GM19193 (cell line): Measurements from ENCODE around the gene MYO9B.

ENCODE experiments used
- POLR2A ChIP-seq: IDR thresholded peaks from 4 replicates; pipeline ENCODE4 v1.6.1; 2011; ENCODE audit not compliant: insufficient read depth, insufficient read length; ENCODE audit errors: extremely low read depth

The MYO9B gene

GRCh38 chr19:17097593-17098126 lies 22.1 kb downstream of the MYO9B start:
- no peak for TF ChIP-seq POLR2A

GRCh38 chr19:17098326-17098725 lies 22.7 kb downstream of the MYO9B start:
- TF ChIP-seq POLR2A = no peak

- TF ChIP-seq POLR2A = no peak
Observed at GRCh38 chr19:17101686-17102628, 26.4 kb downstream of the MYO9B start.

- TF ChIP-seq POLR2A = no peak
Observed at GRCh38 chr19:17103177-17103576, 27.6 kb downstream of the MYO9B start.

GRCh38 chr19:17104679-17105078 lies 29.1 kb downstream of the MYO9B start:
- TF ChIP-seq POLR2A = no peak

- no peak for TF ChIP-seq POLR2A
Observed at GRCh38 chr19:17105556-17105955, 30.0 kb downstream of the MYO9B start.

- no peak for TF ChIP-seq POLR2A
Observed at GRCh38 chr19:17107546-17108452, 32.2 kb downstream of the MYO9B start.

GRCh38 chr19:17108453-17108784 lies 32.8 kb downstream of the MYO9B start:
- no peak for TF ChIP-seq POLR2A

- TF ChIP-seq POLR2A = no peak
Observed at GRCh38 chr19:17109300-17109699, 33.7 kb downstream of the MYO9B start.

- no peak for TF ChIP-seq POLR2A
Observed at GRCh38 chr19:17109962-17110598, 34.5 kb downstream of the MYO9B start.

GRCh38 chr19:17110599-17110966 lies 35.0 kb downstream of the MYO9B start:
- TF ChIP-seq POLR2A = no peak

- TF ChIP-seq POLR2A = no peak
Observed at GRCh38 chr19:17111766-17112165, 36.2 kb downstream of the MYO9B start.

- TF ChIP-seq POLR2A = no peak
Observed at GRCh38 chr19:17112271-17112670, 36.7 kb downstream of the MYO9B start.

GRCh38 chr19:17112700-17113099 lies 37.1 kb downstream of the MYO9B start:
- no peak for TF ChIP-seq POLR2A
